ENCODE results near the gene ZNF385A. TPM values are rescaled to one million over a fixed set of nuclear protein-coding genes. Genes with fewer than 3 reads are reported as not detected.

ZNF385A gene
- total and polyA plus RNA-seq, 9 of the 15 experiments (the other 6 are each of a cell fraction or from before 2014, with no cell fraction given), result 1.0 to 111 (median 7.7) TPM

GRCh38 chr12:54368025-54368708 lies 16.4 kb downstream of the ZNF385A start (continued):
- TF ChIP-seq PTTG1 (tag; IDR thresholded peaks at IDR 0.05; ENCODE audit: low read depth) (no peak), ZBTB11 (CRISPR knock-in tag; IDR thresholded peaks at IDR 0.05) (no peak), ZNF518B (CRISPR knock-in tag; IDR thresholded peaks at IDR 0.05) (no peak), ZNF785 (CRISPR knock-in tag; IDR thresholded peaks at IDR 0.05) (no peak), FOXA3 (CRISPR knock-in tag; conservative IDR thresholded peaks at IDR 0.05 in 1 of 2, IDR thresholded peaks at IDR 0.05 in 1 of 2) (no peak), RBM34 (IDR thresholded peaks at IDR 0.05; ENCODE audit: borderline replicate concordance, insufficient read depth, low read length) (no peak), MTA3 (IDR thresholded peaks at IDR 0.05; ENCODE audit: borderline replicate concordance) (no peak), PHF8 (IDR thresholded peaks at IDR 0.05; ENCODE audit: borderline replicate concordance, low read length) (0 out of 2 replicates have a peak, but pooled peaks have one; percentile 33), PHB2 (IDR thresholded peaks at IDR 0.05; ENCODE audit: low read depth) (no peak), KDM1A (IDR thresholded peaks at IDR 0.05) (no peak), CREB3 (tag; conservative IDR thresholded peaks at IDR 0.05; ENCODE audit: low read depth) (no peak), HINFP (tag; conservative IDR thresholded peaks at IDR 0.05; ENCODE audit: low read depth) (no peak), ATF7 (IDR thresholded peaks at IDR 0.05) (no peak), STAT5B (CRISPR knock-in tag; IDR thresholded peaks at IDR 0.05) (no peak), MAFG (tag; conservative IDR thresholded peaks at IDR 0.05) (no peak), IFI16 (CRISPR knock-in tag; IDR thresholded peaks at IDR 0.05) (no peak), ZNF224 (CRISPR knock-in tag; IDR thresholded peaks at IDR 0.05) (no peak), PHTF2 (CRISPR knock-in tag; IDR thresholded peaks at IDR 0.05) (no peak)
